H9 (cell line): ENCODE results near the gene MDFIC. TPM values are rescaled to one million over a fixed set of nuclear protein-coding genes. Genes with fewer than 3 reads are reported as not detected.

Experiments
- DNase-seq: peaks from one replicate; pipeline ENCODE4 v3.0.0-alpha.2; 2017
- H2AFZ ChIP-seq: one replicate; pipeline ENCODE4 v1.6.1; 2013; ENCODE audit warnings: mild to moderate bottlenecking, low read length, control low read depth, moderate library complexity
- H2AK5ac ChIP-seq: 2 replicates; pipeline ENCODE4 v1.6.1; 2013; ENCODE audit warnings: low read length, control low read depth, mixed read lengths; ENCODE audit not compliant: insufficient read length
- H2BK120ac ChIP-seq: one replicate; pipeline ENCODE4 v1.6.1; 2013; ENCODE audit warnings: low read depth, mild to moderate bottlenecking, low read length, control low read depth, inconsistent platforms; ENCODE audit not compliant: poor library complexity, severe bottlenecking
- H2BK12ac ChIP-seq: 2 replicates; pipeline ENCODE4 v1.6.1; 2013; ENCODE audit warnings: low read length, control low read depth, mixed read lengths, low read depth; ENCODE audit not compliant: insufficient read length
- H2BK15ac ChIP-seq: 2 replicates; pipeline ENCODE4 v1.6.1; 2013; ENCODE audit warnings: low read depth, low read length, control low read depth
- H2BK20ac ChIP-seq: one replicate; pipeline ENCODE4 v1.6.1; 2013; ENCODE audit warnings: low read depth, mild to moderate bottlenecking, low read length, control low read depth, inconsistent platforms; ENCODE audit not compliant: poor library complexity, severe bottlenecking
- H2BK5ac ChIP-seq: 2 replicates; pipeline ENCODE4 v1.6.1; 2013; ENCODE audit warnings: low read length, control low read depth, mixed read lengths; ENCODE audit not compliant: insufficient read length
- H3K14ac ChIP-seq: 2 replicates; pipeline ENCODE4 v1.6.1; 2013; ENCODE audit warnings: low read length, control low read depth; ENCODE audit not compliant: insufficient read depth
- H3K18ac ChIP-seq: 2 replicates; pipeline ENCODE4 v1.6.1; 2013; ENCODE audit warnings: low read depth, mild to moderate bottlenecking, mixed read lengths, low read length, control low read depth; ENCODE audit not compliant: insufficient read length
- H3K23ac ChIP-seq: 2 replicates; pipeline ENCODE4 v1.6.1; 2013; ENCODE audit warnings: low read length, control low read depth, mixed read lengths, low read depth; ENCODE audit not compliant: insufficient read length
- H3K23me2 ChIP-seq: 2 replicates; pipeline ENCODE4 v1.6.1; 2013; ENCODE audit warnings: low read depth, mild to moderate bottlenecking, mixed read lengths, low read length, control low read depth; ENCODE audit not compliant: insufficient read length, poor library complexity, severe bottlenecking
- H3K27ac ChIP-seq: 2 replicates; pipeline ENCODE4 v1.5.1; 2013; ENCODE audit warnings: low read length, control low read depth, mixed read lengths, low read depth; ENCODE audit not compliant: insufficient read length
- H3K27me3 ChIP-seq: 2 replicates; pipeline ENCODE4 v1.6.1; 2013; ENCODE audit warnings: low read length, control low read depth, inconsistent platforms; ENCODE audit not compliant: insufficient read depth
- H3K4ac ChIP-seq: 2 replicates; pipeline ENCODE4 v1.6.1; 2013; ENCODE audit warnings: low read depth, mild to moderate bottlenecking, control low read depth, inconsistent platforms, low read length, moderate library complexity
- H3K4me1 ChIP-seq: 2 replicates; pipeline ENCODE4 v1.6.1; 2013; ENCODE audit warnings: low read length, control low read depth, inconsistent platforms; ENCODE audit not compliant: insufficient read depth
- H3K4me2 ChIP-seq: 2 replicates; pipeline ENCODE4 v1.6.1; 2013; ENCODE audit warnings: low read length, control low read depth, mixed read lengths; ENCODE audit not compliant: insufficient read length, insufficient read depth
- H3K56ac ChIP-seq: 2 replicates; pipeline ENCODE4 v1.6.1; 2013; ENCODE audit warnings: low read depth, mild to moderate bottlenecking, mixed read lengths, low read length, control low read depth; ENCODE audit not compliant: insufficient read length
- H3K79me1 ChIP-seq: 2 replicates; pipeline ENCODE4 v1.6.1; 2013; ENCODE audit warnings: low read depth, mild to moderate bottlenecking, moderate library complexity, low read length, control low read depth, inconsistent platforms; ENCODE audit not compliant: insufficient read depth, poor library complexity, severe bottlenecking
- H3K79me2 ChIP-seq: 2 replicates; pipeline ENCODE4 v1.6.1; 2013; ENCODE audit warnings: low read length, control low read depth, inconsistent platforms; ENCODE audit not compliant: insufficient read depth
- H3K9ac ChIP-seq: 2 replicates; pipeline ENCODE4 v1.6.1; 2013; ENCODE audit warnings: low read length, control low read depth, mixed read lengths; ENCODE audit not compliant: insufficient read length; ENCODE audit errors: extremely low read depth
- H3K9me3 ChIP-seq: one replicate; pipeline ENCODE4 v1.6.1; 2013; ENCODE audit warnings: low read depth, low read length, inconsistent platforms; ENCODE audit not compliant: control insufficient read depth
- H3T11ph ChIP-seq: one replicate; pipeline ENCODE4 v1.6.1; 2013; ENCODE audit warnings: mild to moderate bottlenecking, low read length, control low read depth, inconsistent platforms
- H4K20me1 ChIP-seq: one replicate; pipeline ENCODE4 v1.6.1; 2013; ENCODE audit not compliant: control insufficient read depth, insufficient read length, insufficient read depth
- H4K5ac ChIP-seq: 2 replicates; pipeline ENCODE4 v1.6.1; 2013; ENCODE audit warnings: low read depth, mild to moderate bottlenecking, mixed read lengths, low read length, control low read depth; ENCODE audit not compliant: insufficient read length
- H4K8ac ChIP-seq: replicated peaks from 2 replicates; pipeline ENCODE4 v1.6.1; 2013; ENCODE audit warnings: low read length, control low read depth, mixed read lengths, low read depth; ENCODE audit not compliant: insufficient read length
- H4K91ac ChIP-seq: 2 replicates; pipeline ENCODE4 v1.6.1; 2013; ENCODE audit warnings: low read depth, mild to moderate bottlenecking, moderate library complexity, mixed read lengths, low read length, control low read depth; ENCODE audit not compliant: insufficient read length
- H3K27ac Mint-ChIP-seq, 3 experiments: 2 replicates in 2 of 3; 3 replicates in 1 of 3; pipeline ENCODE4 v1.8.0; 2020 to 2021; ENCODE audit warnings: mixed read lengths in 3 of 3, mild to moderate bottlenecking in 1 of 3, moderate library complexity in 1 of 3
- H3K27me3 Mint-ChIP-seq: 2 replicates; pipeline ENCODE4 v1.8.0; 2021; ENCODE audit warnings: low read depth, mild to moderate bottlenecking, moderate library complexity, mixed read lengths
- H3K36me3 Mint-ChIP-seq, 3 experiments: 2 replicates in 2 of 3; 3 replicates in 1 of 3; pipeline ENCODE4 v1.8.0; 2020 to 2021; ENCODE audit warnings: low read depth in 3 of 3, mixed read lengths in 3 of 3; ENCODE audit not compliant: insufficient read depth in 1 of 3
- H3K4me1 Mint-ChIP-seq, 2 experiments: 2 replicates each; pipeline ENCODE4 v1.8.0; 2020; ENCODE audit warnings: mixed read lengths in 2 of 2
- H3K4me3 Mint-ChIP-seq, 2 experiments: 2 replicates in 1 of 2; 3 replicates in 1 of 2; pipeline ENCODE4 v1.8.0; 2020 to 2021; ENCODE audit warnings: mild to moderate bottlenecking in 2 of 2, mixed read lengths in 2 of 2, moderate library complexity in 1 of 2
- H3K9me3 Mint-ChIP-seq, 2 experiments: 2 replicates in 1 of 2; 3 replicates in 1 of 2; pipeline ENCODE4 v1.8.0; 2020; ENCODE audit warnings: mild to moderate bottlenecking in 2 of 2, mixed read lengths in 2 of 2, moderate library complexity in 1 of 2
- WGBS: extraction: QIAGEN DNeasy Blood & Tissue Kit; methylation state at CpG from one replicate; pipeline ENCODE4 v1.1.7; 2013; ENCODE audit warnings: missing lambda C conversion rate, low lambda C conversion rate, mixed read lengths; ENCODE audit not compliant: insufficient read length; ENCODE audit errors: extremely low coverage; 5-methylcytosine and 5-hydroxymethylcytosine counted together
- total RNA-seq: library from RNA; stranded (reverse); gene quantifications from 2 replicates; pipeline ENCODE4 v1.2.1, GENCODE V29; 2021
- TF ChIP-seq, protein P1 (sequence below): fragments of 200-600 bp; sonication (generic); conservative IDR thresholded peaks from 3 replicates; pipeline ENCODE4 v1.8.0; 2021; ENCODE audit warnings: antibody characterized with exemption, mild to moderate bottlenecking

MDFIC gene
- total RNA-seq, 1 experiment from 2014 or later: 2.0 TPM

DNA sequence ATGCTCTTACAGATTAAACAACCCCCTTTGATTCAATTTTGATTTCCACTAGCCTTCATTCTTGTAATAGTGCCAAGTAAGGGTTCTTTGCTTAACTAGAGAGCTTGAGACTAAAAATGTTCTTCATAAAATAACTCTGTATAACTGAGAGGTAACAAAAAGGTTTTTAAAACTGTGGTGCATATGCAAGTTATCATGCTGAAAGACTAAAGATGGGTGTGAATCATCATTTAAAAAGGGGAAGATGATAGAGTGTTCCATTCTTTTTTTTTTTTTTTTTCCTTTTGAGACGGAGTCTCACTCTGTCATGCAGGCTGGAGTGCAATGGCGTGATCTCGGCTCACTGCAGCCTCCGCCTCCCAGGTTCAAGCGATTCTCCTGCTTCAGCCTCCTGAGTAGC, 11.1 kb downstream of the MDFIC start:
- H3K27ac ChIP-seq: no peak overlapping the region
- WGBS: no CpG with 5 or more reads among the region's 5 CpGs
- peaks cover 0 to 3% of the 10 kb centered on the region in 2 experiments; a peak in 1 of 4 replicates for H3K4me1 Mint-ChIP-seq
- no peak for DNase-seq
- no peak overlapping the region for H2BK120ac ChIP-seq
- H3K4me2 ChIP-seq: no peak overlapping the region
- H3K23ac ChIP-seq: no peak overlapping the region
- H4K8ac ChIP-seq: no peak overlapping the region
- H4K91ac ChIP-seq: no peak overlapping the region
- H3K56ac ChIP-seq: no peak overlapping the region
- H3K18ac ChIP-seq: no peak overlapping the region
- H3K79me2 ChIP-seq: no peaks in the 10 kb centered on the region
- no peaks in the 10 kb centered on the region for H3K79me1 ChIP-seq
- H3K4me1 ChIP-seq: no peaks in the 10 kb centered on the region; the same call in 1 of the 2 replicates
- no peak overlapping the region for H2AK5ac ChIP-seq
- H3K23me2 ChIP-seq: no peaks in the 10 kb centered on the region
- H3K9ac ChIP-seq: no peak overlapping the region
- no peak overlapping the region for H3K4me3 Mint-ChIP-seq
- H2BK20ac ChIP-seq: no peak overlapping the region
- no peaks in the 10 kb centered on the region; a peak in 1 of 7 replicates for H3K36me3 Mint-ChIP-seq
- H3K4ac ChIP-seq: no peak overlapping the region
- no peak overlapping the region for H2BK15ac ChIP-seq
- no peak overlapping the region; a peak in 1 of 7 replicates for H3K27ac Mint-ChIP-seq
- H3K9me3 ChIP-seq: no peaks in the 10 kb centered on the region
- no peaks in the 10 kb centered on the region for H3K9me3 Mint-ChIP-seq
- H4K5ac ChIP-seq: no peak overlapping the region
- H2BK5ac ChIP-seq: no peak overlapping the region
- H2BK12ac ChIP-seq: no peak overlapping the region
- no peak overlapping the region for H3T11ph ChIP-seq
- no peaks in the 10 kb centered on the region for H3K27me3 Mint-ChIP-seq
- TF ChIP-seq, protein P1, sequence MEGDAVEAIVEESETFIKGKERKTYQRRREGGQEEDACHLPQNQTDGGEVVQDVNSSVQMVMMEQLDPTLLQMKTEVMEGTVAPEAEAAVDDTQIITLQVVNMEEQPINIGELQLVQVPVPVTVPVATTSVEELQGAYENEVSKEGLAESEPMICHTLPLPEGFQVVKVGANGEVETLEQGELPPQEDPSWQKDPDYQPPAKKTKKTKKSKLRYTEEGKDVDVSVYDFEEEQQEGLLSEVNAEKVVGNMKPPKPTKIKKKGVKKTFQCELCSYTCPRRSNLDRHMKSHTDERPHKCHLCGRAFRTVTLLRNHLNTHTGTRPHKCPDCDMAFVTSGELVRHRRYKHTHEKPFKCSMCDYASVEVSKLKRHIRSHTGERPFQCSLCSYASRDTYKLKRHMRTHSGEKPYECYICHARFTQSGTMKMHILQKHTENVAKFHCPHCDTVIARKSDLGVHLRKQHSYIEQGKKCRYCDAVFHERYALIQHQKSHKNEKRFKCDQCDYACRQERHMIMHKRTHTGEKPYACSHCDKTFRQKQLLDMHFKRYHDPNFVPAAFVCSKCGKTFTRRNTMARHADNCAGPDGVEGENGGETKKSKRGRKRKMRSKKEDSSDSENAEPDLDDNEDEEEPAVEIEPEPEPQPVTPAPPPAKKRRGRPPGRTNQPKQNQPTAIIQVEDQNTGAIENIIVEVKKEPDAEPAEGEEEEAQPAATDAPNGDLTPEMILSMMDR: no peak
- H3K14ac ChIP-seq: no peak overlapping the region
- H2AFZ ChIP-seq: no peak overlapping the region
- no peaks in the 10 kb centered on the region for H4K20me1 ChIP-seq
- H3K27me3 ChIP-seq: no peaks in the 10 kb centered on the region
